GM19372 (cell line): ENCODE results near the gene RPS6KB2.

Experiments used
- ATAC-seq: cut with Tn5 transposase; IDR thresholded peaks from one replicate; pipeline ENCODE4 v1.9.1; 2021; ENCODE audit warnings: mild to moderate bottlenecking, low read depth, moderate library complexity; ENCODE audit not compliant: unreplicated experiment

RPS6KB2 gene

GRCh38 chr11:67428052-67429001, at the start of gene RPS6KB2:
Gene RPS6KB2, plus strand, starts transcription at chr11:67428494. Its CDS starts 52 bp downstream, at chr11:67428546.
- peak; percentile 92 for ATAC-seq

DNA sequence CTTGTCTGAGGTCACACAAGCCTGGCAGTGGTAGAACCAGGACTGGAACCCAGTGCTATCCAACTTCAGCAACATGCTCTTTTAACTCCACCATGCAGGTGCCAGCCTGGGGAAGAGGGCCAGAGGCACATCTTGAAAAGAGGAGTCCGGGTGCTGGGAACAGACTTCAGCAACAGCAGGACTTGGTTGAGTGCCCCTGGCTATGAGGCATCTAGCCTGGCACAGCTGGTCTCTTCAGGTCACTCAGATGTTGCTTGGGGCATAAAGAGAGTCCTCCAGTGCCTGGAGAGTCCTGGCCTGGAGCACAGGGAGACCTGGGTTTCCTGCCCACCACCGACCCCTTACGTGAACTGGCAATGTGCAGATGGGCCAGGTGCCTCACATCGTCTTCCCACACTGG, 49.8 kb upstream of the RPS6KB2 start:
- ATAC-seq, result no peak

DNA sequence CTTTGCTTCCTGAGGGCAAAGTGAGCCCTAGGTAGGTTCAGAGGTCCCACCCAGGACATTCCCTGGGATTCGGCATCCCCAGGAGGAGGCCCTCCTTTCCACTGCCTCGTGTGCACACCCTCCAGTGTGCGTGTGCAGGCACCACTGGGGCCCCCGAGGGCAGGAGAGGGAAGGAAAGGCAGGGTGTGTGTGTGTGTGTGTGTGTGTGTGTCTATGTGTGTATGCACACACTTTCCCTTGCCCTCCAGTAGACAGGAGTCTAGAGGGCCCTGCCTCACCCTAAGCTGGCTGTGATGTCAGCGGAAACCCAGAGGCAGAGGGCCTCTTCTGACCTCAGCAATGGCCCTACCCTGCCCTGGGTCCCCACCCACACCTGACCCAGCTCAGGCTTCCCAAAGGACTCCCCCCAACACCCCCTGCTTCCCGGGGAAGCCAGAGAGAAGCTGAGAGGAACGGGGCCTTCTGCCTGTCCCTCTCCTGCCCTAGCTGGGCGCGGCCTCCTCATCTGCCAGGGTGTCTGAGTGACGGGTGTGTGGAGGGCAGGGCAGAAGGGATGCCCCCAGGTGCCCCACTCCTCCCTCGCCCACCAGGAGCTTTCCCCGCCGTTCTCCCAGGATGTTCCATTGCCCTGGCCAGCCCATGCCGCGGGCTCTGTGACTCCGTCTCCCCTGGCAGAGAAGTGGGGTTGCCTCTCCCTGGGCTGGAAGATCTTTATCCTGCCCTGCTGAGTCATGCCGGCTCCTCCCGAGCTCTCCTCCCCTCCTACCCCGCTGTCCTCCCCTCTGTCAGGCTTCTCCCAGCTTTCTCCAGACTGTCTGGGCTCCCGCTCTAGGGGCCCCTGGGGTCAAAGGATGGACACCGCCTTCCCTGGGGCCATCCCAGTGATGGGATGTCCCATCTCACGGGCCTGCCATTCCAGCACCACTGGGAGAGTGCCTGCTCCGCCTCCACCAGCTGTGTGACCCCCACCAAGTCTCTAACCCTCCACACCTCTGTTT, 48.9 kb upstream of the RPS6KB2 start:
- ATAC-seq, result no peak

DNA sequence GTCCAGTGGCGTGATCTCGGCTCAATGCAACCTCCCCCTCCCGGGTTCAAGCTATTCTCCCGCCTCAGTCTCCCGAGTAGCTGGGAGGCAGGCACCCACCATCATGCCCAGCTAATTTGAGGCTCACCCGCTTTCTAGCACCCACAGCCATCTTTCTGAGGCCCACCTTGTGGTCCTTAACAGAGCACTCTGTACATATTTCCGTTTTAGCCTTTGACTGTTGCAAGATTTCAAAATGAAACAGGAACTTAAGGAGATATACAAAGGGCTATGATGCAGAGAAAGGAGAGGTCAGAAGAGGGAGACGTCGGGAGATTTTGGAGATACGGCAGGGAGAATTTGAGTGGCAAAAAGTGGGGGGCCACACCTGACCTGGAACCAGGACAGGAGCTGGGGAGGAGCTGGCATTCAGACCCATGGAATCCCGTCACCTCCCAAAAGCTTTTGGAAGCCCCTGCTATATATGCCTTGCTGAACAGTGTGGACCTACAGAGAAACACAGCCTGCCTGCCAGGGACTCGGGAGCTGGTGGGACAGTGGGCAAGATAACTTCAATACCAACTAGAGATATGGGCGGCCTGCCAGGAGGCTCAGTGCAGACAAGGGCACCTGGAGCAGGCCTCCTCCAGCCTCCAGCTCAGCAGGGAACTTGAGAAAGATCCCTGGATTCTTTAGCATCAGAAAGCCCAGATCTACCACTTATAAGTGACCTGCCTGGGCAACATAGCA, 46.9 kb upstream of the RPS6KB2 start:
- ATAC-seq, result no peak

DNA sequence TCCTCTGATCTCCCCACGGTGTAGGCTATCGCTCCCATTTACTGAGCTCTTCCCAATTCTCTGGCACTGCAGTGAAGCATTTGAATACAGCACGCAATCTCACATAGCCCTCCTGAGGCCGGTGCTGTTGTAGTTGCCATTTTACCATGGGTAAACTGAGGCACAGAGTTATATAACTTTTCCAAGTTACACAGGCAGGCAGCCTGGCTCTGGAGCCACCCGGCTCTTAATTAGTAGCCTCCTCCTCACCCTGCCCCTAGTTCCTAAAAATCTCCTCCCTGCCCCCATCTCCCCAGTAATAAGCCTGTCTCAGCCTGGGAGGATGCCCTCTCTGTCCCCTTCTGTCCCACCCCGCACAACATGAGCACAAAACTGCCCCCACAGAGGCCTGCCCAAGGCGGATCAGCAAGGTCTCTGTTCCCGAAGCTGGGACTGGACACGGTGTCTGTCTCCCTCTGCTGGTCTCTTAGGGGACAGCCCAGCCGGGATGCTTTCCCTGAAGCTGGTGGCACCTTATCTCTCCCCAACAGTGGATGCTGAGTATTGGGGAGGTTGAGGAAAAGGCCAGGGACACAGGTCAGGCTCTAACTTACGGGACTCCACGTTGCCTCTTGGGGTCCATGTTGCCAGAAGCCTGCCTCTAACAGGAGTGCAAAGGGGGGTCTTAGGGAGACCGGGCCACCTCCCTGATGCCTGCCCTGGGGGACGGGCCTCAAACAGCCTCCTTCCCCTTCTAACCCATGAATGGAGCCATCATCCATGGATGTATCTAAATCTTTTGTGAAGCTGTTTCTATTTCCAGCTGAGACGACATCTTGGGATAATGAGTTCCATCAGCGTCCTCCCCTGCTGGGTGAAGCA, 45.8 kb upstream of the RPS6KB2 start:
- ATAC-seq, result no peak

GRCh38 chr11:67384851-67385366, 43.4 kb upstream of the RPS6KB2 start:
- ATAC-seq, result no peak

GRCh38 chr11:67387069-67387468, 41.2 kb upstream of the RPS6KB2 start:
- no peak for ATAC-seq

DNA sequence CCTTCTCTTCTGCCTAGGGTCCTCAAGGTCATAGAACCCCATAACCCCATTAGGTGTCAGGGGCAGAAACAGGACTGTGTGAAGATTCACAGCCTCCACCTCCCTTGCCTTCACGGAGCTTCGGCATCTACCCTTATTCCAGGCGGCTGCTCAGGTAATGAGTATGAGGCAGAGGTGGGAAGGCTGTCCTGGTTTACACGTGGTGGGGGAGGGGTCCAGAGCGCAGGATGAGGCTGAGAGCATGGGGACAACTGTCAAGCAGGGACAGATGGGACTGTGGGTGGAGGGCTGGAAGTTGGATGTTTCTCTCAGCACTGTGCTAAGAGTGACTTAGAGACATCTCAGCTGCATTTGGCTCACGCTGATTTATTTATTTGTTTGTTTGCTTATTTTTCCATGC, 40.8 kb upstream of the RPS6KB2 start:
- no peak for ATAC-seq

GRCh38 chr11:67389477-67389876, 38.8 kb upstream of the RPS6KB2 start:
- no peak for ATAC-seq

DNA sequence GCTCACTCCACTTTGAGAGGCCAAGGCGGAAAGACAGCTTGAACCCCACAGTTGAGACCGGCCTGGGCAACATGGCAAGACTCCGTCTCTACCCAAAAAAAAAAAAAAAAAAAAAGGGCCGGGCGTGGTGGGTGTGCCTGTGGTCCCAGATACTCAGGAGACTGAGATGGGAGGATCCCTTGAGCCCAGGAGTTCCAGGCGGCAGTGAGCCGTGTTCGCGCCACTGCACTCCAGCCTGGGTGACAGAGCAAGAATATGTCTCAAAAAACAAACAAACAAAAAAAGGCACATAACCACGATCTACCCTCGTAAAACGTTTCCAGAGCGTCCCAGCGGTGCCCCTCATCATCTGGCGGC, 37.4 kb upstream of the RPS6KB2 start:
- no peak for ATAC-seq

DNA sequence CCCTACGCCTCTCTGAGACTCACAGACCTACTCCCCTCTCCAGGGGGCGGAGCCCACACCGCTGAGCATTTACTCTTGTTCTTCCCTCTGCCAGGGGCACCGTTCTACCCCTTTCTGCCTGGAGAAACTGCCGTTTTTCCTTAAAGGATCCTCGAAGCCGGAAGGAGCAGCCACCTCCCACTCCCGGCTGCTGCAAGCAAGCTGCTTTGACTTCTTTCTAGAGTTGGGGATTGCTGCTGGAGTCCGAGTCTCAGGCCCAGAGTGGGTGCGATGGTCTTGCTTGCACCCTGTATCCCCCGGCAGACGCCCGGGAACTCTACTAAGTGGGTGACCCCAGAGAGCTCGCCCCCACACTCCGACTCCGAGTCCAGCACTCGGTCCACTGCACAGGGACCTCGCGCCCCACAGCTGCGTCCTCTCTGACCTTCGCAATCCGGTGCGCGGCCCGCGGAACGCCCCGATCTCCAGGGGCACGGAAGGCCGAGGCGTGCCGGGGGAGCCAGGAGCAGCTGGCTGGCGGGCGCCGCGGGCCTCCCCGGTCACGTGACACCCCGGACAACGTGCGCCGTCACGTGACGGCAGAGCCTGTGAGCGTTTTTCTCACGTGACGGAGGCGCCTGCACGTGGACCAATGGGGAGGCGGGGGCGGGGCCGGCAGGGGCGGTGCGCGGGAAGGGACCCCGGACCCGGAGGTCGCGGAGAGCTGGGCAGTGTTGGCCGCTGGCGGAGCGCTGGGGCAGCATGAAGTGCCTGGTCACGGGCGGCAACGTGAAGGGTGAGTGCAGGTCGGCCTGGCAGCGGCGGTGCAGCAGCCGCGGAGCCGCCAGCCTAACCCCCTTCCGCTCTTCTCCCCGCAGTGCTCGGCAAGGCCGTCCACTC, 36.8 kb upstream of the RPS6KB2 start, which contains the start of gene RAD9A:
RAD9A (plus strand) TSS at position 683 of the 879 bp plus-strand sequence; CDS start at position 742, 59 bp downstream.
- peak; percentile 67 for ATAC-seq

DNA sequence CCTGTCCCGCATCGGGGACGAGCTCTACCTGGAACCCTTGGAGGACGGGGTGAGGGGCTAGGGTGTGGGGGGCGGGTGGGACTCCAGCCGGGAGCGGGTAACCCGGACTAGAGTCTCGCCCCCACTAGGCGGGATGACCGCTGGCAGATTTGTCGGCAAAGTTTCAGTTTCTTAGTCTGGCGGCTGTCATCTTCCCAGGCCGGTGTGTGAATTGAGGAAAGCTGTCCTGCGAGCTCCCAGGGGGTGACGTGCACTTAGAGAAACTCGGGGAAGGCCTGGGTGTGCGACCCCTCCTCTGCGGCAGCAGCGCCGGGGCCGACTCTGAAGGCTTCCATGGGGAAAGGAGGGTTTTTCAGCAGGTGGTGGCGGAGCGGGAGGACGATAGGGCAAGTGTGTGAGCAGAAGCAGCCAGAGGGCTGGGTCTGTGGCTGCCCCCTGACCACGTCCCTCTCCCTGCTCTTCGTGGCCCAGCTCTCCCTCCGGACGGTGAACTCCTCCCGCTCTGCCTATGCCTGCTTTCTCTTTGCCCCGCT, 36.0 kb upstream of the RPS6KB2 start:
- ATAC-seq, result peak; percentile 12

DNA sequence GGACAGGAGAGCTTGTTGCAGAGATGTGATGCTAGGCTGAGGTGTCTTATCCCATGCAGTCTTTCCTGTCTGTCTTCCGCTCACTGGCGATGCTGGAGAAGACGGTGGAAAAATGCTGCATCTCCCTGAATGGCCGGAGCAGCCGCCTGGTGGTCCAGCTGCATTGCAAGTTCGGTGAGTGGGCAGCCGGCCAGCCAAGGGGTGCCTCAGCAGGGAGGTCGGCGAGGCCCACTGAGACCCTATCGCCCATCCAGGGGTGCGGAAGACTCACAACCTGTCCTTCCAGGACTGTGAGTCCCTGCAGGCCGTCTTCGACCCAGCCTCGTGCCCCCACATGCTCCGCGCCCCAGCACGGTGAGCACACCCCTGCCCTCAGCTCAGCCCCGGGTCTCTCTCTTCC, 34.9 kb upstream of the RPS6KB2 start:
- no peak for ATAC-seq

GRCh38 chr11:67393990-67394389, 34.3 kb upstream of the RPS6KB2 start:
- no peak for ATAC-seq

GRCh38 chr11:67395555-67396258, 32.6 kb upstream of the RPS6KB2 start:
- no peak for ATAC-seq

GRCh38 chr11:67396259-67396581, 32.1 kb upstream of the RPS6KB2 start:
- no peak for ATAC-seq

DNA sequence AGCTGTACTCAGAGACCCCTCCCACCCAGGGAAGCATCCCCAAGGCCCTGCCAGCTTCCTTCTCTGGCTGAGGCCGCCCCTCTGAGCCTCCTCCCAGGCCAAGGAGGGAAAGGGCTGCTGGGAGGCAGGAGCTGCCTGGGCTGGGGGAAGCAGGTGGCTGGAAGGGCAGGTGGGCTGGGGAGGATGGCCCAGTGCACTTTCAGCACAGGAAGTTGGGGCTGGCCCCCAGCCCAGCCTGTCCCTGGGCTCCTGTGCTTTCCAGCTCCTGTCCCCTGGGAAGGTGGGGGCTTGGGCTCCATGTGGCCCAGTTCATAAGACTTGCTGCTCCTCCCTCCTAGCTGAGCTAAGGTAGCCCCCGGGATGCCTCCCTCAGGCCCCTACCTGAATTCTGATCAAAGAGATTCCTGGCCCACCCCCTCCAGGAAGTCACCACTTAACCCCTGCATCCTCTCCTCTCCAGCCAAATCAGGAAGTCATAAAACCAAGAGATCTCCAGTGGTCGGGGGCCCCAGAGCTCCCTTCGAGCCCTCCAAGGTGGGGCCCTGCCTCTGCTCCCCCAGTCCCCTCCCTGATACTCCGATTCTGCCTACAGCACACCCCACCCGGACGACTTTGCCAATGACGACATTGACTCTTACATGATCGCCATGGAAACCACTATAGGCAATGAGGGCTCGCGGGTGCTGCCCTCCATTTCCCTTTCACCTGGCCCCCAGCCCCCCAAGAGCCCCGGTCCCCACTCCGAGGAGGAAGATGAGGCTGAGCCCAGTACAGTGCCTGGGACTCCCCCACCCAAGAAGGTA, 31.5 kb upstream of the RPS6KB2 start:
- no peak for ATAC-seq
